HepG2 (cell line): ENCODE measurements around the gene LTB4R. TPM values are rescaled to one million over a fixed set of nuclear protein-coding genes. Genes with fewer than 3 reads are reported as not detected.

Source experiments
- DNMT1 ChIP-seq: sonication (generic); formaldehyde crosslinking; IDR thresholded peaks from 2 replicates; pipeline ENCODE4 v1.5.1; 2020; ENCODE audit warnings: mild to moderate bottlenecking, missing genetic modification reagents
- FIP1L1 ChIP-seq: fragments of 200-400 bp; formaldehyde crosslinking; IDR thresholded peaks from 2 replicates; pipeline ENCODE4 v1.6.1; 2018; ENCODE audit warnings: low read depth, mild to moderate bottlenecking, low read length, moderate library complexity, borderline replicate concordance; ENCODE audit not compliant: insufficient read depth
- GPN1 ChIP-seq: sonication (generic); formaldehyde crosslinking; IDR thresholded peaks from 2 replicates; pipeline ENCODE4 v1.5.1; 2020; ENCODE audit warnings: missing genetic modification reagents, borderline replicate concordance
- HMG20A ChIP-seq: IDR thresholded peaks from 2 replicates; pipeline ENCODE4 v1.6.1; 2016; ENCODE audit warnings: borderline replicate concordance
- HOMEZ ChIP-seq: IDR thresholded peaks from 2 replicates; pipeline ENCODE4 v1.6.1; 2016; ENCODE audit warnings: low read depth
- MIER2 ChIP-seq: IDR thresholded peaks from 2 replicates; pipeline ENCODE4 v1.6.1; 2016; ENCODE audit warnings: missing biosample characterization, missing genetic modification reagents
- PITX1 ChIP-seq: sonication (generic); formaldehyde crosslinking; IDR thresholded peaks from 2 replicates; pipeline ENCODE4 v1.5.1; 2020; ENCODE audit warnings: mild to moderate bottlenecking, missing genetic modification reagents
- SP2 ChIP-seq: sonication (generic); formaldehyde crosslinking; IDR thresholded peaks from 2 replicates; pipeline ENCODE4 v1.5.1; 2020; ENCODE audit warnings: mild to moderate bottlenecking, missing genetic modification reagents
- WIZ ChIP-seq: sonication (generic); formaldehyde crosslinking; IDR thresholded peaks from 2 replicates; pipeline ENCODE4 v1.5.1; 2020; ENCODE audit warnings: mild to moderate bottlenecking, missing genetic modification reagents
- ZNF280D ChIP-seq: sonication (generic); formaldehyde crosslinking; IDR thresholded peaks from 2 replicates; pipeline ENCODE4 v1.5.1; 2020; ENCODE audit warnings: mild to moderate bottlenecking, missing genetic modification reagents
- ZNF335 ChIP-seq: sonication (generic); formaldehyde crosslinking; IDR thresholded peaks from 2 replicates; pipeline ENCODE4 v1.4.0; 2020; ENCODE audit warnings: missing genetic modification reagents
- ZNF407 ChIP-seq: sonication (generic); formaldehyde crosslinking; IDR thresholded peaks from one replicate; pipeline ENCODE4 v1.5.1; 2020; ENCODE audit warnings: mild to moderate bottlenecking, missing genetic modification reagents; ENCODE audit errors: not compliant biosample characterization
- polyA plus RNA-seq, 8 experiments: library from polyadenylated mRNA; depleted of rRNA in 3 of 8; stranded (reverse) in 7 of 8; unstranded in 1 of 8; fragments of >200 nt; fragmentation: Illumina TruSeq in 4 of 8; extraction: Trizol in 4 of 8; gene quantifications; 2 replicates each; pipeline versions ENCODE4 v1.2.1 to v1.2.3, GENCODE V29; 2011 to 2016; ENCODE audit warnings: low read depth in 4 of 8, missing spikeins in 1 of 8, mixed read lengths in 1 of 8; ENCODE audit not compliant: insufficient read depth in 1 of 8
- total RNA-seq, 5 experiments: library from RNA; depleted of rRNA; stranded (reverse); fragments of >200 nt; fragmentation: Illumina TruSeq; extraction: Trizol; gene quantifications; 2 replicates each; pipeline ENCODE4 v1.2.3, GENCODE V29; 2016; ENCODE audit warnings: low read depth in 1 of 5

Gene LTB4R
- total and polyA plus RNA-seq, 2 of the 13 experiments (the other 11 are each of a cell fraction or from before 2014, with no cell fraction given): 3.2 to 8.2 TPM

GRCh38 chr14:24271134-24271833, 40.0 kb upstream of the LTB4R start, which contains the start of gene RABGGTA (continued):
- peak; percentile 99 for TF ChIP-seq ZNF407 (CRISPR knock-in tag)
- TF ChIP-seq ZNF280D (CRISPR knock-in tag): peak; percentile 98
- TF ChIP-seq FIP1L1: peak; percentile 99
- peak; percentile 96 for TF ChIP-seq ZNF335 (CRISPR knock-in tag)
- TF ChIP-seq MIER2 (CRISPR knock-in tag): peak; percentile 91
- TF ChIP-seq DNMT1: peak; percentile 100
- TF ChIP-seq HMG20A (CRISPR knock-in tag): no peak
- TF ChIP-seq PITX1 (CRISPR knock-in tag): peak; percentile 97
- TF ChIP-seq GPN1: peak; percentile 87; the same call in 1 of the 2 replicates
- peak; percentile 76 for TF ChIP-seq SP2 (CRISPR knock-in tag)
- TF ChIP-seq HOMEZ (CRISPR knock-in tag): peak; percentile 100
- TF ChIP-seq WIZ: peak; percentile 97
